HFFc6 (cell line): ENCODE data around the gene SH2D7. TPM values are rescaled to one million over a fixed set of nuclear protein-coding genes. Genes with fewer than 3 reads are reported as not detected.

Source experiments
- DNase-seq: peaks from one replicate; pipeline ENCODE4 v3.0.0-alpha.2; 2018
- H3K27ac Mint-ChIP-seq: 2 replicates; pipeline ENCODE4 v1.8.0; 2020; ENCODE audit warnings: mild to moderate bottlenecking, mixed read lengths
- H3K27me3 Mint-ChIP-seq: 2 replicates; pipeline ENCODE4 v1.8.0; 2021; ENCODE audit warnings: mild to moderate bottlenecking, moderate library complexity, mixed read lengths; ENCODE audit not compliant: insufficient read depth
- H3K36me3 Mint-ChIP-seq: 2 replicates; pipeline ENCODE4 v1.8.0; 2021; ENCODE audit warnings: low read depth, mixed read lengths
- H3K4me1 Mint-ChIP-seq: 2 replicates; pipeline ENCODE4 v1.8.0; 2020; ENCODE audit warnings: low read depth, mixed read lengths
- H3K4me3 Mint-ChIP-seq: 2 replicates; pipeline ENCODE4 v1.8.0; 2020; ENCODE audit warnings: mild to moderate bottlenecking, moderate library complexity, mixed read lengths
- H3K9me3 Mint-ChIP-seq: 2 replicates; pipeline ENCODE4 v1.8.0; 2020; ENCODE audit warnings: mild to moderate bottlenecking, mixed read lengths
- total RNA-seq, 6 experiments: library from RNA; stranded (reverse); fragmentation: NEBNext Ultra II Directional; extraction: Animal tissue kit (Norgen Biotek cat#: 25700); gene quantifications; 2 replicates in 1 of 6; 3 replicates in 5 of 6; pipeline ENCODE4 v1.2.3, GENCODE V29; 2021
- TF ChIP-seq, protein P1 (sequence below): fragments of 200-600 bp; sonication (generic); IDR thresholded peaks from 2 replicates; pipeline ENCODE4 v1.5.0; 2021; ENCODE audit warnings: antibody characterized with exemption, mild to moderate bottlenecking

SH2D7 gene
- total RNA-seq, 6 experiments from 2014 or later, result not detected

DNA sequence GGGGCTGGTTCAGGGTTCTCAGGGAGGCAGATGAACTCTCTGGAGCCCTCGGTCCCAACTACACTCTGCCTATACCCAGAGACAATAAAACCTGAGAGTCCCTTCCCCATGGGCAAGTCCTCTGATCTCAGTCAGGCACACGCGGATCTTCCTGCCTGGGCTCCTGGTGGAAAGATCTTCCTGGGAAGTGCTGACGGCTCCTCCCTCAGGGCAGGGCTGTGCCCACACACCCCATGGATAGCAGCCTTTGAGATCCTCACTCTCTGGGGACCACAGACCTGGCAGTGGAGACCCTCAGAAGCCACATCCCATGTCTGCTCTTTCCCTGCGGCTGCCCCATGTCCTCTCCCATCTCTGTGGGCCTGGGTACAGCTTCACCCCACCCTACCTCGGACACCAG, 10.4 kb downstream of the SH2D7 start:
- TF ChIP-seq, protein P1, sequence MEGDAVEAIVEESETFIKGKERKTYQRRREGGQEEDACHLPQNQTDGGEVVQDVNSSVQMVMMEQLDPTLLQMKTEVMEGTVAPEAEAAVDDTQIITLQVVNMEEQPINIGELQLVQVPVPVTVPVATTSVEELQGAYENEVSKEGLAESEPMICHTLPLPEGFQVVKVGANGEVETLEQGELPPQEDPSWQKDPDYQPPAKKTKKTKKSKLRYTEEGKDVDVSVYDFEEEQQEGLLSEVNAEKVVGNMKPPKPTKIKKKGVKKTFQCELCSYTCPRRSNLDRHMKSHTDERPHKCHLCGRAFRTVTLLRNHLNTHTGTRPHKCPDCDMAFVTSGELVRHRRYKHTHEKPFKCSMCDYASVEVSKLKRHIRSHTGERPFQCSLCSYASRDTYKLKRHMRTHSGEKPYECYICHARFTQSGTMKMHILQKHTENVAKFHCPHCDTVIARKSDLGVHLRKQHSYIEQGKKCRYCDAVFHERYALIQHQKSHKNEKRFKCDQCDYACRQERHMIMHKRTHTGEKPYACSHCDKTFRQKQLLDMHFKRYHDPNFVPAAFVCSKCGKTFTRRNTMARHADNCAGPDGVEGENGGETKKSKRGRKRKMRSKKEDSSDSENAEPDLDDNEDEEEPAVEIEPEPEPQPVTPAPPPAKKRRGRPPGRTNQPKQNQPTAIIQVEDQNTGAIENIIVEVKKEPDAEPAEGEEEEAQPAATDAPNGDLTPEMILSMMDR, result no peak
- peaks cover 14% of the 10 kb centered on the region for H3K27me3 Mint-ChIP-seq
- peaks cover 11% of the 10 kb centered on the region for H3K4me1 Mint-ChIP-seq
- no peak overlapping the region for H3K27ac Mint-ChIP-seq
- no peak overlapping the region for H3K4me3 Mint-ChIP-seq
- no peak for DNase-seq
- no peaks in the 10 kb centered on the region for H3K9me3 Mint-ChIP-seq
- no peaks in the 10 kb centered on the region for H3K36me3 Mint-ChIP-seq

DNA sequence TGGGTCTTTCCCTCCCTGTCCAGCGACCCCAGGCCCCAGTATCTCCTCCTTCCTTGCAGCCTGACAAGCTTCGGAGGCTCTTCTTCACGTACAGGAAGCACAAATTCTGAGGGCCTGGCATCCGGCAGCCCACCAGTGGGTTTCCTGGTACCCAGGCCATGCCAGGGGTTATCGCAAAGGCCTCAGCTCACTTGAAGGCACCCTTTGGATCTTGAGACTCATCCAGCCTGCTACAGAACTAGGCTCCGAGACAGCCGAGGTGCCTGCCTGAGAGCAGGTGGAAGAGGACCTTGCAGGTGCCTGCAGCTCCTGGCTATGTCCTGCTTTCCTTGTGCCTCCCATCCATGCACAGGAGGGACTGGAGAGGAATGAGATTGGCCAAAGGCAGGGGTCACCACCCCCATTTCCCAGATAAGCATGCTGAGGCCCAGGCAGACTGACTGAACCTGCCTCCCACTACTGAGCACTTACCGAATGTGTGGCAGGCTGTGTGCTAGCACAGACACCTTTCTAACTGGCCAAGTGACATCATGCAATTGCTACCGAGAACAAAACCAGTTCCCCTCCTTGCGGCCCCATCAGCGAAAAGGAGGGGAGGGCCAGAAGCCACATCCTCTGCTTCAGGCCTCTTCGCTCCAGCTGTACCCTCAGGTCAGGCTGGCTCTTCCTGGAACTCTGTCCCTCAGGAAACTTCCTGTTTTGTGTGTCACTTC, 11.2 kb downstream of the SH2D7 start:
- TF ChIP-seq, protein P1, result no peak
- DNase-seq, result no peak
- Mint-ChIP-seq H3K4me1 (peaks cover 11% of the 10 kb centered on the region), H3K27ac (no peak overlapping the region), H3K9me3 (no peaks in the 10 kb centered on the region), H3K27me3 (peaks cover 16% of the 10 kb centered on the region), H3K36me3 (no peaks in the 10 kb centered on the region), H3K4me3 (no peak overlapping the region)

DNA sequence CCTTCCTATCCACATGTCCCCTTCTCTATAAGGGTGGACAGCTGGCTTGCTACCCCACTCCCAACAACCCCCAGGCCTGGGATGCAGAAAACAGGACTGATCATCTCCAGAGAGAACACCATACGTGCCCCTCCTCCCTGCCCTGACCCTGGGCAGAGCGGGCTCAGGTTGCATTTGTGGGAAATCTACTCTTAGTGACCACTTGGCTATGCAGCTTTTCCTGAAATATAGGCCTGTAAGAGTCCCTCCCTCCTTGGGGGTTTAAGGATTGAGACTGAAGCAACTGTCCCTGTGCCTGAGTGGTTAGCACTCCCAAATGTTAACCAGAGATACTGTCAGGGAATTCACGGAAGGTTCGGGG, 11.7 kb downstream of the SH2D7 start:
- Mint-ChIP-seq H3K27ac (no peak overlapping the region), H3K4me3 (no peak overlapping the region), H3K27me3 (peaks cover 21% of the 10 kb centered on the region), H3K4me1 (peaks cover 11% of the 10 kb centered on the region), H3K36me3 (no peaks in the 10 kb centered on the region), H3K9me3 (no peaks in the 10 kb centered on the region)
- no peak for DNase-seq
- TF ChIP-seq, protein P1, result no peak

DNA sequence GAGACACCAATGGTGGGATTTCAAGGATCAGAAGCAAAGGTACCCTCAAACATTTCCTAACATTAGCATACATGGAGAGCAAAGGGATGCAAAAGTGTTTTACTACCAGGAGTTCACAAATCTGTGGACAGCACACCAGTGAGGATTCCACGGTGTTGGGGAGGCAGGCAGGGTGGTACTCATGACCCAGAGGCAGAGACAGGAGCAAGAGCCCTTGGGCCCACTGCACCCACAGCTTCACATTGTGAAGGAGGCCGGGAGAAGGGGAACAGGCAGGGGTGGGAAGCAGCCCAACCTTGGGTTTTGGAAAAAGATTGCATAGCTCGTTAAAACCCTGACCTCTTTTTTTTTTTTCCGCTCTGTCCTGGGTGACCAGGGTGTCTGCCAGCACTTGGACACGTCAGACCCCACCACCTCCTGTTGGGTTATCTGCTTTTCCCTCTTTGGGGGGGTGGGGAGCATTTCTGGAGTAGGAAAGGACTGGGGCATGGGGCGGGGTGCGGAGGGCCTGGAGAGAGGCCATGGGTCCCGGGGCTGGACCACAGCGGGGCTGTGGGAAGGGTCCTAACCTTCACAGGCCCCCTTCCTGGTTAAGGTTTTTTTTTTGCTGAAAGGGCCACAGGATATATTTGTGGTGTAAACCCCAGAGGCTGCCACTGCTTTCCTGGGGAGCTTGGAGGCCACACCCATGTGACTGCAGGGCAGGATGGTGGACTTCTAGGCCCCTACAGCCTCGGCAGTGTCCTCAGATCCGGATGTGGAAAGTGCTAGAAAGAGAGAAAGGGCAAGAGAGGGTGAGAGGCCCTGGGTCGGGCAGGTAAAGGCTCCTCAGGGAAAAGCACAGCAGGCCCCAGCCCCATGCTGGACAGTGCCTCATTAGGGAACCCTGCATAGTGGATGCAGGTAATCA, 12.5 kb downstream of the SH2D7 start:
- no peak overlapping the region for H3K27ac Mint-ChIP-seq
- DNase-seq, result no peak
- no peak overlapping the region for H3K4me3 Mint-ChIP-seq
- H3K9me3 Mint-ChIP-seq, result no peaks in the 10 kb centered on the region
- peaks cover 11% of the 10 kb centered on the region for H3K4me1 Mint-ChIP-seq
- H3K36me3 Mint-ChIP-seq, result no peaks in the 10 kb centered on the region
- peaks cover 21% of the 10 kb centered on the region for H3K27me3 Mint-ChIP-seq
- TF ChIP-seq, protein P1, result no peak

DNA sequence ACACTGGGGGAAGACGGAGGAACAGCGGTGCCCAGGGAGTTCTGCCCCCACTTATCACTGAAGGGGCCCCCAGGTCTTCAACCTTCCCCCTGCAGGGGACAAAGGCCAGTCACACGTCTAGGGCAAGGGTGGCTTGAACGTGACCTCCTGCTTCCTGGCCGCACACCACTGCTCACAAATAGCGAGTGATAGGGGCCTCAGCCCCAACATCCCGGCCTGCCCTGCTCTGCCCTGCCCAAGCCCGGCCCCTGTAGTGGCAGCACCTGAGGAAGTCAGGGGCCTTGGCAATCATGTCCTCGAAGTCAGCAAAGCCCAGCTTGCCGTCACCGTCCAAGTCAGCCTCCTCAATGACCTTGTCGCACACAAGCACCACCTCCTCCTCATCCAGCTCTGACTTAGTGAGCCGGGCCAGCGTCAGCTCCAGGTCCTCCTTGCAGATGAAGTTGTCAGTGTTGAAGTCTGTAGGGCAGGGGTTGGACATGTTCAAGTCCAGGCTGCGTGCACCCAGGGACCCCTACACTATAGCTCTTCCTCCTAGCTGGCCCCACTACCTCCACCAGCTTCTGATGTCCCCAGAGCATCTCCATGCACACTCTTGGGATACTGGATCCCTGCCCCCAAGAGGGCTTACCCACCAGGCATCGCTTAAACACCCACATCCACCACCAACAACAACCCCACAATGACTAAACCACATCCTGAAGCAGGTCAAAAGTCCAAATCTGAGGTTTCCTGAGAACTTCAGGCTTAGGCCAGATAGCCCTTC, 13.3 kb downstream of the SH2D7 start:
- H3K4me3 Mint-ChIP-seq, result no peak overlapping the region
- H3K27ac Mint-ChIP-seq, result no peak overlapping the region
- TF ChIP-seq, protein P1, result no peak
- H3K9me3 Mint-ChIP-seq, result no peaks in the 10 kb centered on the region
- no peaks in the 10 kb centered on the region for H3K36me3 Mint-ChIP-seq
- peaks cover 21% of the 10 kb centered on the region for H3K27me3 Mint-ChIP-seq
- no peak for DNase-seq
- H3K4me1 Mint-ChIP-seq, result peaks cover 11% of the 10 kb centered on the region
